Right forelimb (tissue), 1 donor: ENCODE results near the gene RGR.
A peak's percentile ranks its signal among the peaks of the same experiment; 100 is the strongest.

Source experiments
- DNase-seq: peaks from one replicate; pipeline ENCODE4 v3.0.0-alpha.2; 2018

Gene RGR

GRCh38 chr10:84244651-84245270 is at the start of gene RGR:
RGR (plus strand) TSS chr10:84245053; CDS start chr10:84245091, 38 bp downstream.
- DNase-seq = peak; percentile 58

GRCh38 chr10:84196083-84196482 is 48.8 kb upstream of the RGR start:
- no peak for DNase-seq

GRCh38 chr10:84196941-84197340 is 47.9 kb upstream of the RGR start:
- DNase-seq = no peak

GRCh38 chr10:84197643-84198042 is 47.2 kb upstream of the RGR start:
- DNase-seq = no peak

- no peak for DNase-seq
Observed at GRCh38 chr10:84198206-84198915, 46.5 kb upstream of the RGR start.

- DNase-seq = no peak
Observed at GRCh38 chr10:84200537-84201243, 44.2 kb upstream of the RGR start.

GRCh38 chr10:84201244-84201606 is 43.6 kb upstream of the RGR start:
- no peak for DNase-seq

- no peak for DNase-seq
Observed at GRCh38 chr10:84201682-84202081, 43.2 kb upstream of the RGR start.

GRCh38 chr10:84202349-84202748 is 42.5 kb upstream of the RGR start:
- DNase-seq = no peak

GRCh38 chr10:84204122-84204521 is 40.7 kb upstream of the RGR start:
- no peak for DNase-seq

- DNase-seq = no peak
Observed at GRCh38 chr10:84204610-84205009, 40.2 kb upstream of the RGR start.

GRCh38 chr10:84205049-84205852 is 39.6 kb upstream of the RGR start:
- DNase-seq = peak; percentile 53

GRCh38 chr10:84205853-84206525 is 38.9 kb upstream of the RGR start:
- DNase-seq = peak; percentile 28

GRCh38 chr10:84208023-84208422 is 36.8 kb upstream of the RGR start:
- DNase-seq = no peak

- DNase-seq = no peak
Observed at GRCh38 chr10:84211566-84211965, 33.3 kb upstream of the RGR start.

GRCh38 chr10:84212014-84212413 is 32.8 kb upstream of the RGR start:
- DNase-seq = no peak

- no peak for DNase-seq
Observed at GRCh38 chr10:84213076-84213475, 31.8 kb upstream of the RGR start.

- DNase-seq = no peak
Observed at GRCh38 chr10:84214046-84214572, 30.7 kb upstream of the RGR start.

GRCh38 chr10:84214612-84215235 is 30.1 kb upstream of the RGR start:
- no peak for DNase-seq

GRCh38 chr10:84216834-84217233 is 28.0 kb upstream of the RGR start:
- no peak for DNase-seq

GRCh38 chr10:84217746-84218145 is 27.1 kb upstream of the RGR start:
- DNase-seq = no peak

- DNase-seq = no peak
Observed at GRCh38 chr10:84221916-84222315, 22.9 kb upstream of the RGR start.
